AG09309 (cell line): ENCODE data around the gene CCL2.

Experiments used
- DNase-seq: peaks from one replicate; pipeline ENCODE4 v3.0.0-alpha.2; 2010; ENCODE audit warnings: low read depth
- H3K4me3 ChIP-seq: 2 replicates; pipeline ENCODE4 v1.5.1; 2011; ENCODE audit warnings: mild to moderate bottlenecking, low read depth, low read length, moderate library complexity; ENCODE audit not compliant: control insufficient read depth
- TF ChIP-seq, protein P1 (sequence below): IDR thresholded peaks from 2 replicates; pipeline ENCODE4 v1.5.1; 2011; ENCODE audit warnings: mild to moderate bottlenecking, low read depth, low read length, inconsistent platforms; ENCODE audit not compliant: insufficient read depth, control insufficient read depth; ENCODE audit errors: missing control alignments

CCL2 gene

DNA sequence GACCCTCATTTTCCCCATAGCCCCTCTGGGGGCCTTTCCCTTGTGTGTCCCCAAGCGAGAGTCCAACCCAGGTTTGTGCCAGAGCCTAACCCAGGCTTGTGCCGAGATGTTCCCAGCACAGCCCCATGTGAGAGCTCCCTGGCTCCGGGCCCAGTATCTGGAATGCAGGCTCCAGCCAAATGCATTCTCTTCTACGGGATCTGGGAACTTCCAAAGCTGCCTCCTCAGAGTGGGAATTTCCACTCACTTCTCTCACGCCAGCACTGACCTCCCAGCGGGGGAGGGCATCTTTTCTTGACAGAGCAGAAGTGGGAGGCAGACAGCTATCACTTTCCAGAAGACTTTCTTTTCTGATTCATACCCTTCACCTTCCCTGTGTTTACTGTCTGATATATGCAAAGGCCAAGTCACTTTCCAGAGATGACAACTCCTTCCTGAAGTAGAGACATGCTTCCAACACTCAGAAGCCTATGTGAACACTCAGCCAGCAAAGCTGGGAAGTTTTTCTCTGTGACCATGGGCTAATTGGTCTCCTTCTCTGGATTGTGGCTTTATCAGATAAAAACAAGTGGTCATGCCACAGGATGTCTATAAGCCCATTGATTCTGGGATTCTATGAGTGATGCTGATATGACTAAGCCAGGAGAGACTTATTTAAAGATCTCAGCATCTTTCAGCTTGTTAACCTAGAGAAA, 2.5 kb upstream of the CCL2 start:
- peak; percentile 80 for DNase-seq
- no peak overlapping the region for H3K4me3 ChIP-seq
- TF ChIP-seq, protein P1, sequence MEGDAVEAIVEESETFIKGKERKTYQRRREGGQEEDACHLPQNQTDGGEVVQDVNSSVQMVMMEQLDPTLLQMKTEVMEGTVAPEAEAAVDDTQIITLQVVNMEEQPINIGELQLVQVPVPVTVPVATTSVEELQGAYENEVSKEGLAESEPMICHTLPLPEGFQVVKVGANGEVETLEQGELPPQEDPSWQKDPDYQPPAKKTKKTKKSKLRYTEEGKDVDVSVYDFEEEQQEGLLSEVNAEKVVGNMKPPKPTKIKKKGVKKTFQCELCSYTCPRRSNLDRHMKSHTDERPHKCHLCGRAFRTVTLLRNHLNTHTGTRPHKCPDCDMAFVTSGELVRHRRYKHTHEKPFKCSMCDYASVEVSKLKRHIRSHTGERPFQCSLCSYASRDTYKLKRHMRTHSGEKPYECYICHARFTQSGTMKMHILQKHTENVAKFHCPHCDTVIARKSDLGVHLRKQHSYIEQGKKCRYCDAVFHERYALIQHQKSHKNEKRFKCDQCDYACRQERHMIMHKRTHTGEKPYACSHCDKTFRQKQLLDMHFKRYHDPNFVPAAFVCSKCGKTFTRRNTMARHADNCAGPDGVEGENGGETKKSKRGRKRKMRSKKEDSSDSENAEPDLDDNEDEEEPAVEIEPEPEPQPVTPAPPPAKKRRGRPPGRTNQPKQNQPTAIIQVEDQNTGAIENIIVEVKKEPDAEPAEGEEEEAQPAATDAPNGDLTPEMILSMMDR: no peak

DNA sequence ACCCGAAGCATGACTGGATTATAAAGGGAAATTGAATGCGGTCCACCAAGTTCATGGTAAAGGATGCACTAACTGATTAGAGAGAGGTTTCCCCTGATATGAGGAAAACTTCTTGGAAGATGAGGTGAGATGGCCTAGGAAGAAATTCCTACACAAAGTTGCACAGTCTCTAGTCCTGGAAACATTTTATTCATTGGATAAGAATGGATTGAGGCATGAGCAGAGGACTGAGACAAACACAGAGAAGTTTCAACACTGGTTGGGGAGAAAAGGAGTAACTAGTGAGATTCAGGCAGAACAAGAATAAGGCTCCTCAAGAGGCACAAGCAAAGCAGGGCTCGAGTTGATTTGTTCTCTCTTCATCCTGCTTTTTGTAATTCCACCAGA, 2.0 kb upstream of the CCL2 start:
- TF ChIP-seq, protein P1: no peak
- no peak for DNase-seq
- H3K4me3 ChIP-seq: no peak overlapping the region

DNA sequence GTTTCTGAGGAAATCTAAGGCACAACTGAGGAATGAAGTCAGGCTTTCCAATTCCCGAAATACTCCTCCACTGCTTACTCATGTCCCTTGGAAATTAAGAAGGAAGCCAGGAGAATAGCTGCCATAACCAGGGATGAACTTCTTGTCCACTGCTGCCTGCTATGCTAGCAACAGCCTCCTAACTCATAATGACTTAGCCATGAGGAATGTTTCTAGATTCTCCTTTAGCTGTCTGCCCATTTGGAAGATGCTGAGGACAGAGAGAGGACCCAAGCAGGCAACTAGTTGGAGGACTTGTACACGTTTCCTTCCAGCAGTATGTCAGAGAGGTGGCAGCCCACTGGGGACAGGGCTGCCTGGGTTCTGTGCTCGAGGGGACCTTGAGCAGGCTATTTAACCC, 939 bp upstream of the CCL2 start:
- no peak overlapping the region for H3K4me3 ChIP-seq
- DNase-seq: peak; percentile 78
- TF ChIP-seq, protein P1: no peak

DNA sequence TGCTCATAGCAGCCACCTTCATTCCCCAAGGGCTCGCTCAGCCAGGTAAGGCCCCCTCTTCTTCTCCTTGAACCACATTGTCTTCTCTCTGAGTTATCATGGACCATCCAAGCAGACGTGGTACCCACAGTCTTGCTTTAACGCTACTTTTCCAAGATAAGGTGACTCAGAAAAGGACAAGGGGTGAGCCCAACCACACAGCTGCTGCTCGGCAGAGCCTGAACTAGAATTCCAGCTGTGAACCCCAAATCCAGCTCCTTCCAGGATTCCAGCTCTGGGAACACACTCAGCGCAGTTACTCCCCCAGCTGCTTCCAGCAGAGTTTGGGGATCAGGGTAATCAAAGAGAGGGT, 272 bp downstream of the CCL2 start:
- TF ChIP-seq, protein P1: no peak
- H3K4me3 ChIP-seq: peak overlapping the region; percentile 56
- DNase-seq: no peak

DNA sequence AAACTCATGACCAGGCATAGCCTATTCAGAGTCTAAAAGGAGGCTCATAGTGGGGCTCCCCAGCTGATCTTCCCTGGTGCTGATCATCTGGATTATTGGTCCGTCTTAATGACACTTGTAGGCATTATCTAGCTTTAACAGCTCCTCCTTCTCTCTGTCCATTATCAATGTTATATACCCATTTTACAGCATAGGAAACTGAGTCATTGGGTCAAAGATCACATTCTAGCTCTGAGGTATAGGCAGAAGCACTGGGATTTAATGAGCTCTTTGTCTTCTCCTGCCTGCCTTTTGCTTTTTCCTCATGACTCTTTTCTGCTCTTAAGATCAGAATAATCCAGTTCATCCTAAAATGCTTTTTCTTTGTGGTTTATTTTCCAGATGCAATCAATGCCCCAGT, 756 bp downstream of the CCL2 start:
- TF ChIP-seq, protein P1: no peak
- DNase-seq: no peak
- H3K4me3 ChIP-seq: peak overlapping the region; percentile 56

DNA sequence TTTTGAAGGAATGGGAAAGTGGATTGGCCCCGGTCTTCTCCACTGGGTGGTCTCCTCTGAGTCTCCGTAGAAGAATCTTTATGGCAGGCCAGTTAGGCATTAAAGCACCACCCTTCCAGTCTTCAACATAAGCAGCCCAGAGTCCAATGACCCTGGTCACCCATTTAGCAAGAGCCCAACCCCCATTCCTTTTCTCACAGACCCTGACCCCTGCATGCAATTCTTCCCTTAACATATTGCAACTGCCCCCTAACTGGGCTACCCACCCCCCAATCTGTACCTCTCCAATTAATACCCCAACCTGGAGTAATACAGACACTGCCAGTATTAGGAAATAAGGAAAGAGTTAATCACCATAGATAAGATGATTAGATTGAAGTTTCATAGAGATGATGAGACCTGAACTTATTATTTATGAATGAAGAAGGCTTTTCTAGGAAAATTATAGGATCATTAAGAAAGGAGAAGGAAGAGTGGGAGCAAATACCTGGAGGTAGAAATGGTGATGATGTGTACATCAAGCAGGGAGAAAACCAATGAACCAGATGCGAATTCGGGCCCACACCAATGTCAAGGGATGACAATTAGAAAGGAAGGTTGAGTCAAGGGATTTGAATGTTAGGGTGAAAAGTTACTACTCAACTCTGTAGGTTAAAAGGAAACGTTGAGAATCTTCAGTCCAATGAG, 2.4 kb downstream of the CCL2 start:
- no peak for DNase-seq
- TF ChIP-seq, protein P1: no peak
- no peak overlapping the region for H3K4me3 ChIP-seq

DNA sequence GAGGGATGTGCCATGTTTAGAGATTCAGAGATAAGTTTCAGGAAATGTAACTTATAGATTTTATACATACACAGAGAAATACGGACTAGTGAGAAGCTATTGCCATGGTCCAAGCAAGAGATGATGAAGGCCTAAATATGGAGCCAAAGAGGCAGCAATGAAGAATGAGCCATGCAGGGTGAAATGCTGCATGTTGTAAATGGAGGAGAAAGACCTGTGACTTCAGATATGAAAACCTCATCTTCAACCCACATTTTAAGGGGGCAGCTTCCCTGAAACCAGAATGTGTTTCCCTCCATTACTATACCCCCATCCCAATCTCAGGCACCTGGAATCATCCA, 2.9 kb downstream of the CCL2 start:
- no peak overlapping the region for H3K4me3 ChIP-seq
- DNase-seq: no peak
- TF ChIP-seq, protein P1: no peak
